HEK293 (cell line): ENCODE data around the gene CREB3.

Experiments
- CTCF ChIA-PET: fragments of 350-600 bp; formaldehyde crosslinking; extraction: SDS; loops from one replicate; lab custom pipeline; 2021; ENCODE audit warnings: antibody characterized with exemption; lab: Yijun Ruan, JAX
- POLR2A ChIA-PET: fragments of 300-600 bp; formaldehyde crosslinking; extraction: SDS; loops from one replicate; lab custom pipeline; 2020; ENCODE audit warnings: antibody characterized with exemption, inconsistent platforms; lab: Yijun Ruan, JAX
- H3K27ac ChIP-seq: fragments of 200-500 bp; sonication (Bioruptor generic); 2 replicates; pipeline ENCODE4 v1.5.1; 2014; ENCODE audit warnings: low read depth, low read length, control low read depth, inconsistent platforms; ENCODE audit errors: extremely low read depth
- H3K36me3 ChIP-seq, 2 experiments: fragments of 200-500 bp in 1 of 2; sonication (Bioruptor generic) in 1 of 2; 1 replicate in 1 of 2; 2 replicates in 1 of 2; pipeline ENCODE4 v1.5.1; 2014 to 2017; ENCODE audit warnings: inconsistent platforms in 2 of 2, low read length in 2 of 2; ENCODE audit not compliant: control insufficient read depth in 2 of 2, insufficient read depth in 1 of 2
- H3K4me1 ChIP-seq: fragments of 200-500 bp; sonication (Bioruptor generic); 2 replicates; pipeline ENCODE4 v1.5.1; 2014; ENCODE audit warnings: mild to moderate bottlenecking, low read length, inconsistent platforms; ENCODE audit not compliant: control insufficient read depth, insufficient read depth
- H3K4me3 ChIP-seq: 2 replicates; pipeline ENCODE4 v1.5.1; 2011; ENCODE audit warnings: low read depth, mild to moderate bottlenecking, control low read depth, low read length, moderate library complexity
- H3K9me3 ChIP-seq: fragments of 200-500 bp; sonication (Bioruptor generic); 2 replicates; pipeline ENCODE4 v1.5.1; 2014; ENCODE audit warnings: low read depth, low read length, inconsistent platforms; ENCODE audit not compliant: control insufficient read depth, insufficient read depth
- BCL11B ChIP-seq: fragments of 450-650 bp; formaldehyde crosslinking; IDR thresholded peaks from 2 replicates; pipeline ENCODE4 v1.5.1; 2016; ENCODE audit warnings: low read depth, missing biosample characterization, missing genetic modification characterization
- GLI2 ChIP-seq: fragments of 450-650 bp; formaldehyde crosslinking; IDR thresholded peaks from 2 replicates; pipeline ENCODE4; 2017; ENCODE audit warnings: missing biosample characterization, missing genetic modification characterization, low read depth, borderline replicate concordance
- HOXD13 ChIP-seq: sonication (generic); formaldehyde crosslinking; IDR thresholded peaks from 2 replicates; pipeline ENCODE4 v1.8.0; 2022; ENCODE audit warnings: missing genetic modification reagents, borderline replicate concordance
- ZIC2 ChIP-seq: fragments of 450-650 bp; formaldehyde crosslinking; IDR thresholded peaks from 2 replicates; pipeline ENCODE4 v1.5.1; 2016; ENCODE audit warnings: missing biosample characterization, missing genetic modification characterization
- ZNF10 ChIP-seq: fragments of 450-650 bp; formaldehyde crosslinking; IDR thresholded peaks from 2 replicates; pipeline ENCODE4 v1.5.1; 2017; ENCODE audit warnings: missing biosample characterization, missing genetic modification characterization
- ZNF174 ChIP-seq: fragments of 450-650 bp; formaldehyde crosslinking; IDR thresholded peaks from 2 replicates; pipeline ENCODE4 v1.5.0; 2017; ENCODE audit warnings: missing biosample characterization, mild to moderate bottlenecking, missing genetic modification characterization
- ZNF292 ChIP-seq: fragments of 450-650 bp; formaldehyde crosslinking; IDR thresholded peaks from 2 replicates; pipeline ENCODE4 v1.5.1; 2016; ENCODE audit warnings: low read depth, missing biosample characterization, missing genetic modification characterization, borderline replicate concordance
- ZNF37A ChIP-seq: fragments of 450-650 bp; IDR thresholded peaks from 2 replicates; pipeline ENCODE4 v1.5.1; 2018; ENCODE audit warnings: missing biosample characterization, missing genetic modification characterization
- ZNF394 ChIP-seq: fragments of 450-650 bp; formaldehyde crosslinking; IDR thresholded peaks from 2 replicates; pipeline ENCODE4 v1.5.1; 2016; ENCODE audit warnings: missing biosample characterization, missing genetic modification characterization, mild to moderate bottlenecking, moderate library complexity, borderline replicate concordance
- ZNF426 ChIP-seq: fragments of 450-650 bp; formaldehyde crosslinking; IDR thresholded peaks from 2 replicates; pipeline ENCODE4 v1.5.1; 2017; ENCODE audit warnings: missing biosample characterization, missing genetic modification characterization, mild to moderate bottlenecking, inconsistent platforms, moderate library complexity
- ZNF48 ChIP-seq: fragments of 450-650 bp; formaldehyde crosslinking; IDR thresholded peaks from 2 replicates; pipeline ENCODE4 v1.5.1; 2016; ENCODE audit warnings: missing biosample characterization, missing genetic modification characterization
- ZNF621 ChIP-seq: fragments of 450-650 bp; formaldehyde crosslinking; IDR thresholded peaks from 2 replicates; pipeline ENCODE4 v1.5.1; 2017; ENCODE audit warnings: missing biosample characterization, missing genetic modification characterization
- ZNF624 ChIP-seq: fragments of 450-650 bp; formaldehyde crosslinking; IDR thresholded peaks from 2 replicates; pipeline ENCODE4 v1.5.1; 2017; ENCODE audit warnings: missing biosample characterization, missing genetic modification characterization
- ZNF747 ChIP-seq: fragments of 450-650 bp; formaldehyde crosslinking; IDR thresholded peaks from 2 replicates; pipeline ENCODE4 v1.5.1; 2016; ENCODE audit warnings: missing biosample characterization, missing genetic modification characterization
- ZNF791 ChIP-seq: fragments of 450-650 bp; formaldehyde crosslinking; IDR thresholded peaks from 2 replicates; pipeline ENCODE4 v1.5.1; 2016; ENCODE audit warnings: missing biosample characterization, missing genetic modification characterization
- ZNF830 ChIP-seq: fragments of 450-650 bp; IDR thresholded peaks from 2 replicates; pipeline ENCODE4 v1.5.0; 2018; ENCODE audit warnings: missing biosample characterization, missing genetic modification characterization, low read depth, mild to moderate bottlenecking, moderate library complexity
- TF ChIP-seq, protein P1 (sequence below): fragments of 450-650 bp; formaldehyde crosslinking; conservative IDR thresholded peaks from 2 replicates; pipeline ENCODE4 v1.5.1; 2016; ENCODE audit warnings: low read depth, missing biosample characterization, missing genetic modification characterization

CREB3 gene

DNA sequence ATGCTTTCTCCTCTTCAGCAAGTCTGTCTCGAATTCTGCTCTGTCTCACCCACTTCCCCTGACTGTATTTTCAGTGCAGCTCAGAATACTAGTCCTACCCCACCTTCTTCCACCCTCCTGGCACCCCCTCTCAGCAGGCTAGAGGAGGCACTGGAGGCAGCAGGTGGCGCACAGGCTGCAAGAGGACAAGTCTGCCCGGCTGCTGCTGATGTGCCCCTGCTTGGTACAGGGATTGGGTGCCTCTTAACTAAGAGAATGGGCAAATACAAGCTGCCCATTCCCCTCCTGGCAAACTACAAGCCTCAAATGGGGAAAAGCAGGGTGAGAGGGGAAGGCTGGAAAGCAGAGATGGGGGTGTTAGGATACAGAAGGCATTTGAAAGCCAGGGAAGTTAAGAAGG lies 5.5 kb upstream of the CREB3 start:
- ChIA-PET POLR2A (interaction anchor here (1.5 to 1.9 kb wide), 4 partner anchors 22 to 68 kb away, joined by 3 to 11 read pairs (median 7); partner anchors contain the start of genes CCDC107 and RMRP), CTCF (interaction anchor here (0.5 to 8.0 kb wide), 8 partner anchors 9 to 431 kb away, joined by 3 to 88 read pairs (median 6); no protein-coding TSS in a partner anchor)
- H3K27ac ChIP-seq = no peak overlapping the region
- TF ChIP-seq ZNF830 (tag by site-specific recombination) (no peak), ZNF174 (no peak), ZNF621 (tag by site-specific recombination) (no peak), ZNF426 (tag by site-specific recombination) (no peak), ZNF791 (no peak), ZNF10 (tag by site-specific recombination) (no peak)
- TF ChIP-seq, all 188 proteins: peak for 0
- H3K36me3 ChIP-seq = peaks cover 10 to 71% of the 10 kb centered on the region in 2 experiments
- no peak overlapping the region for H3K4me3 ChIP-seq
- H3K4me1 ChIP-seq = peaks cover 5% of the 10 kb centered on the region; the same call in 1 of the 2 replicates
- H3K9me3 ChIP-seq = no peaks in the 10 kb centered on the region

GRCh38 chr9:35727676-35728040 lies 4.8 kb upstream of the CREB3 start:
- TF ChIP-seq ZNF624 (tag by site-specific recombination) (no peak), ZIC2 (no peak), BCL11B (tag by site-specific recombination) (no peak), GLI2 (tag by site-specific recombination) (no peak), ZNF37A (no peak), ZNF48 (tag by site-specific recombination) (no peak), ZNF292 (no peak), ZNF394 (tag by site-specific recombination) (no peak), ZNF747 (tag by site-specific recombination) (no peak), HOXD13 (CRISPR knock-in tag) (no peak)
- TF ChIP-seq, protein P1, sequence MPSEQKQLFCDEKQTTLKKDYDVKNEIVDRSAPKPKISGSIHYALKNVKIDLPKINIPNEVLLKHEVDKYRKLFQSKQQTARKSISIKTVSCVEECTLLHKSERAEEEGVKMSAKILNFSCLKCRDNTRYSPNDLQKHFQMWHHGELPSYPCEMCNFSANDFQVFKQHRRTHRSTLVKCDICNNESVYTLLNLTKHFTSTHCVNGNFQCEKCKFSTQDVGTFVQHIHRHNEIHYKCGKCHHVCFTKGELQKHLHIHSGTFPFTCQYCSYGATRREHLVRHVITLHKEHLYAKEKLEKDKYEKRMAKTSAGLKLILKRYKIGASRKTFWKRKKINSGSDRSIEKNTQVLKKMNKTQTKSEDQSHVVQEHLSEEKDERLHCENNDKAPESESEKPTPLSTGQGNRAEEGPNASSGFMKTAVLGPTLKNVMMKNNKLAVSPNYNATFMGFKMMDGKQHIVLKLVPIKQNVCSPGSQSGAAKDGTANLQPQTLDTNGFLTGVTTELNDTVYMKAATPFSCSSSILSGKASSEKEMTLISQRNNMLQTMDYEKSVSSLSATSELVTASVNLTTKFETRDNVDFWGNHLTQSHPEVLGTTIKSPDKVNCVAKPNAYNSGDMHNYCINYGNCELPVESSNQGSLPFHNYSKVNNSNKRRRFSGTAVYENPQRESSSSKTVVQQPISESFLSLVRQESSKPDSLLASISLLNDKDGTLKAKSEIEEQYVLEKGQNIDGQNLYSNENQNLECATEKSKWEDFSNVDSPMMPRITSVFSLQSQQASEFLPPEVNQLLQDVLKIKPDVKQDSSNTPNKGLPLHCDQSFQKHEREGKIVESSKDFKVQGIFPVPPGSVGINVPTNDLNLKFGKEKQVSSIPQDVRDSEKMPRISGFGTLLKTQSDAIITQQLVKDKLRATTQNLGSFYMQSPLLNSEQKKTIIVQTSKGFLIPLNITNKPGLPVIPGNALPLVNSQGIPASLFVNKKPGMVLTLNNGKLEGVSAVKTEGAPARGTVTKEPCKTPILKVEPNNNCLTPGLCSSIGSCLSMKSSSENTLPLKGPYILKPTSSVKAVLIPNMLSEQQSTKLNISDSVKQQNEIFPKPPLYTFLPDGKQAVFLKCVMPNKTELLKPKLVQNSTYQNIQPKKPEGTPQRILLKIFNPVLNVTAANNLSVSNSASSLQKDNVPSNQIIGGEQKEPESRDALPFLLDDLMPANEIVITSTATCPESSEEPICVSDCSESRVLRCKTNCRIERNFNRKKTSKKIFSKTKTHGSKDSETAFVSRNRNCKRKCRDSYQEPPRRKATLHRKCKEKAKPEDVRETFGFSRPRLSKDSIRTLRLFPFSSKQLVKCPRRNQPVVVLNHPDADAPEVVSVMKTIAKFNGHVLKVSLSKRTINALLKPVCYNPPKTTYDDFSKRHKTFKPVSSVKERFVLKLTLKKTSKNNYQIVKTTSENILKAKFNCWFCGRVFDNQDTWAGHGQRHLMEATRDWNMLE (tag by site-specific recombination) = no peak
- Histone ChIP-seq H3K4me3 (no peak overlapping the region), H3K36me3 (peaks cover 10 to 63% of the 10 kb centered on the region in 2 experiments), H3K9me3 (no peaks in the 10 kb centered on the region), H3K27ac (no peak overlapping the region), H3K4me1 (peaks cover 5% of the 10 kb centered on the region; the same call in 1 of the 2 replicates)
- POLR2A ChIA-PET = interaction anchor here (0.6 to 1.9 kb wide), 11 partner anchors 10 to 72 kb away, joined by 3 to 11 read pairs (median 4); partner anchors contain the start of genes ARHGEF39, CCDC107 and RMRP
- CTCF ChIA-PET = interaction anchor here (0.5 to 8.0 kb wide), 13 partner anchors 17 to 430 kb away, joined by 3 to 88 read pairs (median 4); partner anchors contain the start of genes CCDC107 and RMRP
